Gastrocnemius medialis (tissue), 4 donors: Measurements from ENCODE around the gene MUSK.

Experiments
- CTCF ChIP-seq, 5 experiments: fragments of 450-650 bp in 3 of 5; fragments of 200-600 bp in 2 of 5; sonication (generic) in 2 of 5; IDR thresholded peaks in 4 of 5; conservative IDR thresholded peaks in 1 of 5; 1 replicate in 4 of 5; 2 replicates in 1 of 5; pipeline ENCODE4 v1.5.1; 2016 to 2019; ENCODE audit warnings: antibody characterized with exemption in 5 of 5, mild to moderate bottlenecking in 3 of 5, moderate library complexity in 3 of 5
- POLR2A ChIP-seq, 2 donors: fragments of 450-650 bp; IDR thresholded peaks; one replicate each; pipeline ENCODE4 v1.6.1; 2017; ENCODE audit warnings: antibody characterized with exemption in 2 of 2, mild to moderate bottlenecking in 2 of 2, moderate library complexity in 2 of 2

- TF ChIP-seq POLR2A (IDR thresholded peaks at IDR 0.05) (no peak), CTCF (IDR thresholded peaks at IDR 0.05 in 4 of 5, conservative IDR thresholded peaks at IDR 0.05 in 1 of 5) (no peak)
These were observed 19.9 kb upstream of the MUSK start for GRCh38 chr9:110648696-110649095.
